ENCODE measurements around the gene COL20A1. TPM values are rescaled to one million over a fixed set of nuclear protein-coding genes. Genes with fewer than 3 reads are reported as not detected.
A peak's percentile ranks its signal among the peaks of the same experiment; 100 is the strongest.
"Not testable (repeated sequence)": the region's sequence is repeated elsewhere in the genome, so short reads cannot be mapped to it uniquely, and the experiment has no call there.

The COL20A1 gene
- total RNA-seq, 1 donor from 2014 or later = not detected

DNA sequence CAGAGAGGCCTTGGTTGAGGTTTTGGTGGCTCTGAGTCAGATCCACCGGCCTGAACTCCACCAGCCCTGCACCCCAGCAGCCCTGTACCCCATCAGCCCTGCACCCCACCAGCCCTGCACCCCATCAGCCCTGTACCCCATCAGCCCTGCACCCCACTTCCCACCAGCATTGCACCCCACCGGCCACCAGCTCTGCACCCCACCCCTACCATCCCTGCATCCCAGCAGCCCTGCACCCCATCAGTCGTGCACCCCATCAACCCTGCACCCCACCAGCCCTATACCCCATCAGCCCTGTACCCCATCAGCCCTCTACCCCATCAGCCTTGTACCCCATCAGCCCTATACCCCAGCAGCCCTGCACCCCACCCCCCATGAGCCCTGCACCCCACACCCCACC is 82.5 kb downstream of the COL20A1 start:
- ATAC-seq (no peak), DNase-seq (ENCODE audit: missing footprints) (no peak)
- intact Hi-C loops (cut with DNase I) = no loop called here

DNA sequence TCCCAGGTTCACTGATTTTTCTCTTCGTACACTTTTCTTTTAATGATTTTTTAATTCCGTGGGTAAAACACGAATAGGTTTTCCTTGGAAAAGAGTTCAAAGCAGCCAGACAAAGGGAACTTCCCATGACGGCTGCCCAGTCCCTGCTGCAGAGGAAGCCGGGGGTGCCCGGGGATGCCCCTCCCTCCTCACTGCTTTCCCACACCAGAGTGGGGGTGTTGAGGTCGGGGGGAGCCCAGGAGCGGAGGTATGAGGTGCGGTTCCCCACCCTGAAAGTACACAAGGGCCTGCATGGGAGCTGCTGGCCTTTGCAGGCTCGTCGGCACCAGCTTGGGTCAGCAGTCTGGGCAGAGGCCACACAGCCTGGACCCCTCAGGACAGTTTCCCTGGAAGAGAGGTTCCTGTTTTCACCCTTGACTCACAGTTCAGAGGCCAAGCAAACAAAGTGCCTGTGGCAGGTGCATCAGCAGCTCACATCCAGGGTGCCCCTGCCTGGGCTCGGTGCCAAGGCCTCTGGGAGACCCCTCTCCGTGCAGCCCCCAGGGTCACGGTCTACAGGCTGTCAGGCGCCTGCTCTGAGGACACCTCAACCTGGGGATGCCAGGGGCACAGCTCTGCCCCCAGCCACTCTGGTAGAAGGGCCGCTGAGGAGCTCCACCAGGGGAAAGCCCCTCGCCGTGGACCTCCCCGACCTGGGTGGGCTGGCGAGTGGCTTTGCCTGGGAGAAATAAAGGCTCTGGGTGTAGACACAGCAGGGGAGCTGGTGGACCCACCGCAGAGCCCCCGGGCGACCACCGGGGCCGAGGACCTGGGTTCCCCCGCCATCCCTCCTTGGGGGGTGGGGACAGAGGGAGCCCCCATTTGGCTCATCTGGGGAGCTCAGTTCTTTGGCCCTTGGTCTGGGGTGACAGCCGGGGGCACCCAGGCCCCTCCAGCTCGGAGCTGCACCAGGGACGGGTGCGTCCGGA is 83.6 kb downstream of the COL20A1 start:
- no peak for ATAC-seq

DNA sequence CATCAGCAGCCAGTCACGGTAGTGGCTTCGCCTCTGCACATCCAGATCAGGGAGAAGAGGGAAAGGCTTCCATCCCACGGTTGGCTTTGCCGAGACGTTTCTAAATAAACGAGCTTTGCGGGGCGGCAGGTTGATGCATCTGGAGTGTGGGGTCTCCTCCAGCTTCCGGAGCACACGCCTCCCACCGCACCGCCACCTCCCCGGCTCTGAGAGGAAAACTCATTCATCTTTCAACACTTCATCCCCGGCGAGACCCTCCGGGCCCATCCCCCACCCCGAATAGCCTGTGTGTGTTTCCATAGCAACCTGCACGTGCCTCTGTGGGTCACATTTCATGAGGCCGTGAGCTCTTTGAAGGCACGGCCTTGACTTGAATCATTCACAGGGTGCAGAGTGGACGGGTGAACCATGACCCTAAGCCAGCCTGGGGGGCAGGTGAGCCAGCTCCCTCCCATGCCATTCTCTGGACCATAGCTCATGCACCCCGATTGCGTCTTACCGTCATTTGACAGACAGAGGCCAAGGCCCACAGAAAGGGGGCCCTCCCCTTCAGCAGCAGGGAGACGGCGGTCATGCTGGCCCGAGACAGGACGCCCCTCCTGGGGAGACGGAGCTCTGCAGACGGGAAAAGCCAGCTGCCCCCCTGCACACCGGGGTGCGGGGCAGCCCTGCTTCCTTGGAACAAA is 84.4 kb downstream of the COL20A1 start:
- intact Hi-C loops (cut with DNase I) = no loop called here
- DNase-seq (ENCODE audit: missing footprints) (no peak), ATAC-seq (no peak)

More for the DNA sequence above, 83.6 kb downstream of the COL20A1 start:
- no peak for DNase-seq (ENCODE audit: missing footprints)
- intact Hi-C loops (cut with DNase I) = no loop called here

DNA sequence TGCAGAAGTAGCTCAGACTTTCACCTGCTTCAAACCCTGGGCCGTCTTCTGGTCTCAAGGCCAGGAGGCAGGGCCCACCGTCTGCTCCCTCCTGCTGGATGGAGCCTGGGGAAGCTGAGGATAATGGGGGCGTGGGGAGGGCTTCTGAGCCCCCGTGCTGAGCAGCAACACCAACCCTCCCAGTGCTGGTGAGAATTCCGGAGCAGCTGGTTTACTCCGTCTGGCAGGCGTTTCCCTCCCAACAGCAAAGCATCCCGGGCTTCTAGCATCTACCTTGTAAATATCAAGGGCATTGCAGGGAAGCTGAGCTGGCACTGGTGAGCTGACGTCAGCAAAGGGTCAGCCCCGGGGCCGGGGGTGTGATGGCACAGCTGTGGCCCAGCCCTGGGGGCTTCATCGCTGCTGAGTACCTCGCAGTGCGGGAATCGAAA is 85.0 kb downstream of the COL20A1 start:
- ATAC-seq (no peak), DNase-seq (ENCODE audit: missing footprints) (no peak)
- intact Hi-C loops (cut with DNase I) = no loop called here

DNA sequence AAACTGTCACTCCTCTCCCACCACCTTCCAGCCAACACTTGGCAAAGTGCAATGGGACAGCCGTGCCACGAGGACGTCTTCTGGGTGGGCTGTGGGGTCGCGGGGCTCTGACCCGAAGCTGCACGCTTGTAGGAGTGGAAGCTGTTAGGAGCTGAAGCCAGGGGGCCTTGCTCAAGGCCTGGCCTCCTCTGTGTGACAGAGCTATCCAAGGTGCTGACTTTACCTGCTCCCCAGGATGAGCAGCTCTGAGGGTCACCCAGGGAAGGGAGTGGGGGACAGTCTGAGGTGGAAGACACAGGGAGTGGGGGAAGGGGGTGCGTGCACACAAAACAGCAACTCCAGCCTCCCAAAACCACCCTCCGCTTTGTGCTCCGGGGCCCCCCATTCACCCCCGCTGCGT is 85.6 kb downstream of the COL20A1 start:
- no peak for DNase-seq (ENCODE audit: missing footprints)
- intact Hi-C loops (cut with DNase I) = no loop called here
- no peak for ATAC-seq

DNA sequence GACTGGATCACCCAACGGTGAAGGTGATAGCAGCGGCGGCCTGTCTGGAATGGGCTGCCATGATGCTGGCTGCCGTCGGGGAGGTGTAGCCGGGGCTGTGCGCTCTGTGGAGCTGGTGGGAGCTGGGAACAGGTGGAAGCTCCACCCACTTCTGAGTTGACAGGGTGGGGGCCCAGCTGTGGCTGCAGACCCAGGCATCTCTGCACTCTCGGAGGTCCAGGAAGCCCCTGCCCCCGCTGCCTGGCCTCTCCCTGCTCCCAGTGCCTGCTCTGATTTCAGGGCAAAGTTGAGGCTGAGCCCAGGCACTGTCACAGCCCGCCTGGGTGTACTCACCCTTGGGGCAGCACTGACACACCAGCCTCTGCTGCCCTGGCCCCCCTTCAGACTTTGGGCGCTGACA is 86.3 kb downstream of the COL20A1 start:
- intact Hi-C loops (cut with DNase I) = no loop called here

DNA sequence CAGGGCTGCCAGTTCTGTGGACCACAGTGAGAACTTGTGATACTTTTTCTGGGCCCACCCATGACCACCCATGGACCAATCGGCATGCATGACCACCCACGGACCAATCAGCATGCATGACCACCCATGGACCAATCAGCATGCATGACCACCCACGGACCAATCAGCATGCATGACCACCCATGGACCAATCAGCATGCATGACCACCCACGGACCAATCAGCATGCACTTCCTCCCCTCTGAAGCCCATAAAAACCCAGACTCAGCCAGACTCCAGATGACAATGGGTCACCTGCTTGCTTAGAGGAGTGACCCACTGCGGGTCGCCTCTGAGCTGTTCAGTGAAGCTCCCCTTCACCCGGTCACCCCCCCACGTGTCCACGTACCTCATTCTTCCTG is 86.9 kb downstream of the COL20A1 start:
- DNase-seq (ENCODE audit: missing footprints); intact Hi-C loops (cut with DNase I); ATAC-seq: not testable (repeated sequence)

More for the DNA sequence above, 86.3 kb downstream of the COL20A1 start:
- DNase-seq (ENCODE audit: missing footprints) = no peak
- no peak for ATAC-seq

DNA sequence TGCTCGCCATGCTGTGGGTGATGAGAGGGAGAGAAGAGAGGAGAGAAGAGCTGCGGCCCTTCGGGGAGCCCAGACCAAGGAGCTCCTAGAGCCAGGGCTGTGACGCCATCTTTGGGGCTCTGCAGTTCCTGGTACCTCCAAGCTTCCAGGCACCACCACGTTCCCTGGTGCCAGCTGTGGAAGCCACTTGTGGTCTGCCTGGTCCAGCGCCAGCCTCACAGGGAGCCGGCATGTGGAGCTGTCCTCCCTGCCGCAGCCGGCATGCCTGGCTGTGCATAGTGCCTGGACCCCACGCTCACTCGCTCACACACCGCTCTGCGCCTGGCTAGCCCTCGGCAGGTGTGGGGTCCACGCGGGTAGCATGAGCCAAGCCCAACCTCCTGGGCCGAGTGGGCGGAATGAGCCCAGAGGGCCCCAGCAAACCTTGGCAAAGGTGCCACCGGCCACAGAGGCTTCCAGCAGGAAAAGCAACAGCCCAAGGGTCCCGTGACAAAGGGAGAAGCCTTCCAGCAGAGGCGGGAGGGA is 87.4 kb downstream of the COL20A1 start:
- intact Hi-C loops (cut with DNase I) = no loop called here
- ATAC-seq (no peak), DNase-seq (ENCODE audit: missing footprints) (no peak)

DNA sequence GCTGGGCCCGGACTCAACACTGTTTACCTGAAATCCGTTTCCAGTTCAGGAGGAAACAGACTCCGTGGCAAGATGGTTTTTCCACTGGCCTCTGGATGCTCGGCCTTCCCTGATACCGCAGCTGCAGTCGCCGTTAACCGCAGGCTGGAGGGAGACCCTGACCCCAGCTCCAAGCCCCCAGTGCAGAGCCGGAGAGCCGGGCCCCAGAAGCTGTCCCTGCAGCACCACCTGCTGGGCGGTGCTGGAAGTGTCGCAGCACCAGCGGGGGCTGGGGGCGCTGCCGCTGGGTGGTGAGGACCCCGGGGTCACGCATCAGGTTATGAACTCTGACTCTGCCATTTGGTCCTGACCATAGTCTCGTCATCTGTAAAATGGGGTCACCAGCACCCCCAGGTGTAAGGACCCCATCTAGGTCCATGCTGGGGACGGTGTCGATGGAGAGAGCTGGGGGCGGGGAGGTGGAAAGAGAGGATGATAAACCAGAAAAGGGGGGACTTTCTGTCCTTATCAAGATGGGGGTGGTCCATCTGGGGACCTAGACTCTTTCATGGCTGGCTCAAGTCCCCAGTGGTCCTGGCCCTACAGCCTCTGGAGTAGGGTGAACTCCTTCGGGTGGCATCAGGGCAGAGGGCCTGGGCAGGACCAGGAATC is 88.9 kb downstream of the COL20A1 start:
- DNase-seq (ENCODE audit: missing footprints) (no peak), ATAC-seq (peak; percentile 23)
- intact Hi-C loops (cut with DNase I) = loop anchor here (1.0 kb wide), 1 partner anchor 73 kb away; no protein-coding TSS in a partner anchor

DNA sequence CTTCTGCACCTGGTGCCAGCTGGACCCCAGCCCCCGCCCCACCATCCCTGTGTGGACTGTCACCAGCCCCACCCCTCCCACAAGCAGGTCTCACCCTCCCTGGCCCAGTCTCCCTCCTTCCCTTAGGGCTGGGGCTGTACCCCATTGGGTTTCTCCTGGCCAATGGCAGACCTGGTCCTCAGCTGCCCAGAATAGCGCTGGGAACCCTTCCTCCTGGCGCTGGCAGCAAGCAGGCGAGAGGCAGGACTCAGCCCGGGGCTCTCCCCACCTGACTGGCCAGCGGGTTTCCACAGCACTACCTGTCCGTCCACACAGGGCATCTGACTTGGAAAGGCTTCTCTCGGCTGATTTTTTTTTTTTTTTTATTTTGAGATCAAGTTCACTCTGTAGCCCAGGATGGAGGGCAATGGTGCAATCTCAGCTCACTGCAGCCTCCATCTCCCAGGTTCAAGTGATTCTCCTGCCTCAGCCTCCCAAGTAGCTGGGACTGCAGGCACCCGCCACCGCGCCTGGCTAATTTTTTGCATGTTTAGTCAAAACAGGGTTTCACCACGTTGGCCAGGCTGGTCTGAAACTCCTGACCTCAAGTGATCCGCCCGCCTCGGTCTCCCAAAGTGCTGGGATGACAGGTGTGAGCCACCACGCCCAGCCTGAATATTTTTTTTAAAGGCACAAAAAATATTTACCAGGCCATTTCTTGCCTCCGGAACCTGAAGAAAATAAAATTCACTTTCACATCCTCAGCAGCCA is 89.7 kb downstream of the COL20A1 start:
- intact Hi-C loops (cut with DNase I) = no loop called here
- DNase-seq (ENCODE audit: missing footprints) (no peak), ATAC-seq (no peak)

DNA sequence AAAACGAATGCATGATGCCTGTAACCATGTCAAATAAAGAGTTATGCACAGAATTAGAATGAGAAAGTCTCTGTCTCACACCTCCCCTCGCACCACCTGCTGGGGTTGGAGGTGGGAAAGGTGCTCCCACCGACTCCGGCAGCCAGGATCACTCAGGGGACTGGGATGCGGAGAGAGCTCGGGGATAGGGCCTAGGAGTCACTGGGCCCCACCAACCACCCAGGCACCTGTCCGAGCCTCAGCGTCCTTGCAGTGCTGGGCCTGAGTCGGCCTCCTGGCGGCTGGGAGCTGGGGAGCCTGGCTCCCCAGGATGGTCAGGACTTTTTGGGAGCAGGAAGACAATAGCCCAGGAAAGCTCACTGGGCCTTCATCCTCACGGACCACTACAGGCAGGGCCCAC is 90.6 kb downstream of the COL20A1 start:
- intact Hi-C loops (cut with DNase I) = no loop called here
- no peak for ATAC-seq
- no peak for DNase-seq (ENCODE audit: missing footprints)

DNA sequence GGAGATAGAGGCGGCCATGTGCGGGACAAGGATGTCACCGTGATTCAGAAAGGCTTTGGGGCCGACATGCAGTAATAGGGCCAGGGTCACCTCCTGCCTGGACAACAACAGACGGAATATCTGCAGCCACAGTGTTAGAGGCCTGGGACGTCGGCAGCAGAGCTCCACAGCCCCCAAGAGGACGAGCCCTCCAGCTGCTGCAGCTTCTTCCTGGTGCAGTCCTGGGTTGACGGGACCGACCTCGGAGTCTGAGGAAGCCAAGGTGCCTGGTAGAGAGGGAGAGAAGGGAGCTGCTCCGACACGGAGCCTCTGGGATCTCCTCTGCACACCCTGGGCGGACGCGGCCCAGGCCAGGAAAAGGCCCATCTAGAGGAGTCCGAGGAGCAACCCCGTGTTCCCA is 91.3 kb downstream of the COL20A1 start:
- intact Hi-C loops (cut with DNase I) = no loop called here
- no peak for ATAC-seq
- no peak for DNase-seq (ENCODE audit: missing footprints)

Small RNA genes lying within 50 kb of the gene (microRNA-seq; reads per million reads assigned to microRNA genes)
- gene MIR4326 = not detected

Other genes starting within 250 kb of the COL20A1 start
- gene YTHDF1, start 77.1 kb upstream of the COL20A1 start, total RNA-seq = 22.9 TPM
- not detected for gene BIRC7, start 57.3 kb upstream of the COL20A1 start, total RNA-seq
- not detected for gene NKAIN4, start 38.7 kb upstream of the COL20A1 start, total RNA-seq
- 28.8 TPM for gene ARFGAP1, start 20.4 kb upstream of the COL20A1 start, total RNA-seq
- gene CHRNA4, start 68.2 kb downstream of the COL20A1 start, total RNA-seq = 2.3 TPM
- gene KCNQ2, start 179.5 kb downstream of the COL20A1 start, total RNA-seq = 1.8 TPM
- 1,274 TPM for gene EEF1A2, start 205.9 kb downstream of the COL20A1 start, total RNA-seq
- 261 TPM for gene PPDPF, start 227.6 kb downstream of the COL20A1 start, total RNA-seq
- gene PTK6, start 244.2 kb downstream of the COL20A1 start, total RNA-seq = 0.11 TPM